ENCODE data around the gene ECM1.

ECM1 gene

DNA sequence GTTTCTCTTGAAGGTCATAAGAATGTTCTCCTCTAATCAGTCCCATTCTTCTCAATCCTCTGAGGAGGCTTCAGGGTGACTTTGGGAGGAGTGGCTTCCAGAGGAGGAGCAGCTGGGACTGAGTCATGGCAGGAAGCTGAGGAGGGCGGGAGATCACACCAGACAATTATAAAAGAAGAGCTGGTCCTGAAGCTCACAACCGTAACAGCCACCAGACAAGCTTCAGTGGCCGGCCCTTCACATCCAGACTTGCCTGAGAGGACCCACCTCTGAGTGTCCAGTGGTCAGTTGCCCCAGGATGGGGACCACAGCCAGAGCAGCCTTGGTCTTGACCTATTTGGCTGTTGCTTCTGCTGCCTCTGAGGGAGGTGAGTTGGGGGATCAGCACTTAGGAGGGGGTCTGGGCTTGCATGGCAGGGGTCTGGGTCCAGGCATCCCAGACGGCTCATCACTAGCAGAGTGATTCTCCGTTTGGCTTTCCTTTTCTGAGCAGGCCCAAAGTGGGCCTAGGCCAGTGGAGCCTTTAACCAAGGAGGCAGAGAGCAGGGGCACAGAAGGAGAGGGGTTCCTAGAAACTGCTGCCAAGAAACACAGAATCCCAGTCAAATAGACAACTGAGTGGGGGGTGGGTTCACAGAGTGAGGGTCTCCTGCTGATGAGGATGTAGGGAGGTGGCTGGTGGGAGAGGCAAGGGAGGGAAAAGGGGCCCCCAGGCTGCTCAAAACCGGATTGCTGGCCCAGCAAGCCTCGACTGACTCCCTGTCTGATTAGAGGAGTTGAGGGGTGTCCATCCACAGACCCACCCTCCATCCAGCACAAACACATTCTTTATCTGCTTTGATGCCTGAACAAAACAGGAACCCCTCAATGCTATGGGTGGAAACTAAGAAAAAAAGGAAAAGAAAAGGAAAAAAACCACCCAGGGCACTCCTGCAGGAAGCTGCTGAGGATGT, at the start of gene ECM1:
Gene ECM1, plus strand, starts transcription at position 198 of the 953 bp plus-strand sequence. Its CDS starts 101 bp downstream, at position 299.
- DNase-seq (ENCODE audit: low spot score), result peak; percentile 72

DNA sequence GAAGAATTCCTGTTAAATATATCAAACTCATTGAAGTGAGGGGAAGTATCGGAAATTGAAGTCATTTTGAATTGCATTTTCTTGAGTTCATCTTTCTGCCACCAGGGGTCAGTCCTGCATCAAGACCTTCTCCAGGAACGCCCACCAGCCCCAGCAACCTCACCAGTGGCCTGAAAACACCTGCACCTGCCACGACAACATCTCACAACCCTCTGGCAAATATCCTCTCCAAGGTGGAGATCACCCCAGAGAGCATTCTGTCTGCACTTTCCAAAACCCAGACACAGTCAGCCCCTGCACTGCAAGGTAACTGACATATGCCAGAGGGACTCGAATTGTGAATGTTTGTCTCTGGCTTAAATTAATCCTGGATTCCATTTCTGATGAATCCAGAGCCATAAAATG, 43.5 kb upstream of the ECM1 start:
- peak; percentile 50 for DNase-seq (ENCODE audit: low spot score)

DNA sequence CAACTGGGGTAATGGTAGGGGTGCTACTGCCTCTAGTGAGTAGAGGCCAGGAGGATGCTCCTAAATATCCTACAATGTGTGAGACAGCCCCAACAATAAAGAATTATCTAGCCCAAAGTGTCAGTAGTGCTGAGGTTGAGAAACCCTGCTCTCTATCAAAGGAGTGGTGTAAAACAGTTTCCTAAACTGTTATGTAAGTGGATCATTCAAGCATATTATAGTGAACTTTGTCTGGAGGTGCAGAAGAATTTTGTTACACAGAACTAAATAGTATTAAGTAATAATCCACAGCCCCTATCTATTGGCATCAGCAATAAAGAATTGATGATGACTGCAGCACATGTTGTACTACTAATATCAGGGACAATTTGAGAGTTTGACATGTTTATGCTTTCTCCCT, 40.9 kb upstream of the ECM1 start:
- no peak for DNase-seq (ENCODE audit: low spot score)

DNA sequence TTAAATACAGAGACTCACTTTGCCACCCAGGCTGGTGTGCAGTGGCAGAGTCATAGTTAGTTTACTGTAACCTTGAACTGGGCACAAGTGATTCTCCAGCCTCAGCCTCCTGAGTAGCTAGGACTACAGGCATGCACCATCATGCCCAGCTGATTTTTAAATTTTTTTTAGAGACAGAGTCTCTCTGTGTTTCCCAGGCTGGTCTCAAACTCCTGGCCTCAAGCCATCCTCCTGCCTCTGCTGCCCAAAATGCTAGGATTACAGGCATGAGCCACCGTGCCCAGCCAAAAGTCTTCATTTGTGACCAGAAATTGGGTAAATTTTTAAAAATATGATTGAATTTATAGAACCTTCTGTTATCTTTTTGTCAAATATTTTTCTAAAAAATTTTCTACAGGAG, 38.6 kb upstream of the ECM1 start:
- no peak for DNase-seq (ENCODE audit: low spot score)

DNA sequence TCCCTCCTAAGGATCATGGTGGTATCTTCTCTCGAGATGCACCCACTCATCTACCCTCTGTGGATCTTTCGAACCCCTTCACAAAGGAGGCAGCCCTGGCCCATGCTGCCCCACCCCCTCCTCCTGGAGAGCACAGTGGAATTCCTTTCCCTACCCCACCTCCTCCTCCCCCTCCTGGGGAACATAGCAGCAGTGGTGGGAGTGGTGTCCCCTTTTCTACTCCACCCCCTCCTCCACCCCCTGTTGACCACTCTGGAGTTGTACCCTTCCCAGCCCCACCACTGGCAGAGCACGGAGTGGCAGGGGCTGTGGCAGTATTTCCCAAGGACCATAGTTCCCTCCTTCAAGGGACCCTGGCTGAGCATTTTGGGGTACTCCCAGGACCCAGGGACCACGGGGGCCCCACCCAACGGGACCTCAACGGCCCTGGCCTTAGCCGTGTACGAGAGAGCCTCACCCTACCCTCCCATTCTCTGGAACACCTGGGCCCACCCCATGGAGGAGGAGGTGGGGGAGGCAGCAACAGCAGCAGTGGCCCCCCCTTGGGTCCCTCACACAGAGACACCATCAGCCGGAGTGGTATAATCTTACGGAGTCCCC, 35.2 kb upstream of the ECM1 start:
- no peak for DNase-seq (ENCODE audit: low spot score)

DNA sequence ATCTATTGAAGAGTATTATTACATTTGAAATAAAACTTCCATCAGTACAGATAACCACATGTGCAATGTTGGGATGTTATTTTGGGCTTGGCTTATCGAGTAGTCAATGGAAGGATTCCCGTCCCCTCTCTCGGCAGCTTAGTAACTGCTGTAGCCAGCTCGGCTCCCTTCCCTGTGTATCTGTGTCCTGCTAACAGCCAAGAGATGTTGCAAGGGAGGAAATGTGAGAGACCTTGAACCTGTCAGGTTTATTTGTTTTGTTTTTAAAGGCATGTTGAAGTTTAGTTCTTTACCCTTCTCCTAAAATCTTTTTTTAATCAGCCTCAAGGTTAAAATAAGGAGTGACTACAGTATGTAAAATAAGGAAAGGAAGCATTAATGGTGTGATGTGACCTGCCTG, 34.2 kb upstream of the ECM1 start:
- DNase-seq (ENCODE audit: low spot score), result no peak

DNA sequence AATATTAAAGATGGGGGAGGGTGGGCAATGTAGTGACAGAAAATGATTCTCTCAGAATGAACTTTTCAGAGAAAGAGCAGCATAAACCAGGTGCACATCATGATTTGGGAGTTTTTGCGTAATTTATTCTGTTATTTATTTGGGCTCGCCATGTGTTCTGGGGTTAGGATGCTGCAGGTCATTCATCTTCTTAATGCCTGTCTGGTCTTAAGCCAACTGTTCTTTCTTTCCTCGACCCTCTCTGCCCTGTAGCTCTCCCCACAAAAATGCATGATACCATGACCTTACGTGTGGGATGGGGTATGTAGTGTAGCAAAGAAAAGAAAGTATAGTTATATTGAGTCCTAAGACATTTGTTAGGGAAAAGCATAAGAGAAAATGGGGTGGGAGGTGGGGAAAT, 33.0 kb upstream of the ECM1 start:
- DNase-seq (ENCODE audit: low spot score), result no peak

DNA sequence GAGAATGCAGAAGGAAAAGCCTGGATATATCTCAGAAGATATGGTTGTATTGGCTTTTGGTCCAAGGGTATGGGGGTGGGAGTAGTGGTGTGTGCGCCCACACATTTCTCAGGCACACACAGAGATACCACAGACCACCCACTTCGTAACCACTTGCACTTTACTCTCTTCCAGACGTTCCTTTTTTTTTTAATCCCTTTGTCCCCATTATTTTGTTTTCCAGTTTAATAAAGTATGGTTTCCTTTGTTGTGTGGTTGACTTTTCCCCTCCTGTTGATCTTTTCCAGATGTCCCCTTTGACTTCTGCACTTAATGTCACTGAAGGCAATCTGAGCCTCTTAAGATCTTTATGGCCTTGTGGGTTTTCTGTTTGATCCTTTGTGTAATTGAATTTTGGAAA, 31.2 kb upstream of the ECM1 start:
- DNase-seq (ENCODE audit: low spot score), result no peak

DNA sequence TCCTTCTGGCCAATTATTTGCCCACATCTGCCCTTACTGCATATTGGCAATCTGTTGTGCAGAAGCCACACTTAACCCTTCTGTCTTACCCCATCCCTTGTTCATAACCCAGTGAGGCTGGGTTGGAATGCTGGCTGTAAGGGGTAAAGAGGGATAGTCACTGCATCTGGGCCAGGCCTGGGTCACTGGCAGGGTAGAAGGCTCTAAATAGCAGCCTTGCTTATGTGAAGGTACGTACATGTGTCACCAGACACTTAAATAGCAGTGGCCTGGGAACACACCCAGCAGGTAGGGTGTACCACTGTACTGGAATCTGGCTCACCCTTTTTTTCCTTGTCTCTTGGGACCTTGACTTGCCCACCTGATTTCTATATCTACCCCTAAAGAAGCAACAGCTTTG, 30.6 kb upstream of the ECM1 start:
- DNase-seq (ENCODE audit: low spot score), result no peak

DNA sequence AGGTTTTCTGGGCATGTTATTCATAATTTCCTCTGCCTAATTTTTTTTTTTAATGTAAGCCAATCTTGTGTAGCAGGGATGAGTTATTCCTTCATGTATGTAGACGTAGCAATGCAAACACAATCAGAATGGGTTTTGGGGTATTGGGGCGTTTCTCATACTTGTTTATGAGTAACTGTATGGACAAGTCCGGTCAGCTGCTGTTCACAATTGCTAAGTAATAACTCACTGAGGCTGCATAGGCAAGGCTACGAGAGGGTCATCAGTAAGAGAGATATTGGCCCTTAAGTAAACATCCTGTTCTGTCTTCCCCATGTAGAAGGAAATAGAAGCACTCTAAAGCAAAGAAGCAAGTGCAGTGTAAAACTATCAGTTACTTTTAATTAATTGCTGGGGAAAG, 30.2 kb upstream of the ECM1 start:
- DNase-seq (ENCODE audit: low spot score), result no peak

DNA sequence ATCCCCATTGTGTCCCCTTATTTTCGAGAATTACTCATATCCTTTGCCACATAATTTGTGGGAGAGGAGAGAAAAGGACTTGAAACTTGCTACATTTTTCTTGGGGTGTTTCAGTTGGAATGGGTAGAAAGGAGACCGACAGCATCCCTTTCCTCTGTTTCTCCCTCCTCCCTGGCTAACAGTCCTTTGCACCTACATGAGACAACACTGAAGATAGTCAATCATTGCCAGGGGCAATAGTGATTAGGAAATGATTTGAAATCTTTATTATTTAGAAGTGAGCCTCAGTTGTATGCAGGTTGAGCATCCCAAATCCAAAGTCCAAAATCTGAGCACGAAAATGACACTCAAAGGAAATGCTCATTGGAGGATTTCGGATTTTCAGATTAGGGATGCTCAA, 28.5 kb upstream of the ECM1 start:
- DNase-seq (ENCODE audit: low spot score), result no peak

DNA sequence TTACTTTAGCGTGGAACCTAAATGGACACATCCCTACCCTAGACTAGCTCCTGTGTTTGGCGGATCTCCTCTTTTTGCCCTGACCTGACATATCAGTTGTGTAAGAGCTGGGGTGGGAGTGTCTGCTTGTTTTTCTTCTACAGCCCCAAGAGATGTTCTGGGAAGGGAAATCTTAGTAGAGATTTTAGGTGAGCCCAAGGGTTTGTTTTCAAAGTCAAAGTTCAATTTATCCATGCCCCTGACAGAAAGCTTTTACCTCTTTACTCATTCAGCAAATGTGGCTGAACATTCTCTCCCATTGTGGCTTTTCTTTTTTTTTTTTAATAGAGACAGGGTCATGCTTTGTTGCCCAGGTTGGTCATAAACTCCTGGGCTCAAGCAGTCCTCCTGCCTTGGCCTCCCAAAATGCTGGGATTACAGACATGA, 28.0 kb upstream of the ECM1 start:
- no peak for DNase-seq (ENCODE audit: low spot score)

DNA sequence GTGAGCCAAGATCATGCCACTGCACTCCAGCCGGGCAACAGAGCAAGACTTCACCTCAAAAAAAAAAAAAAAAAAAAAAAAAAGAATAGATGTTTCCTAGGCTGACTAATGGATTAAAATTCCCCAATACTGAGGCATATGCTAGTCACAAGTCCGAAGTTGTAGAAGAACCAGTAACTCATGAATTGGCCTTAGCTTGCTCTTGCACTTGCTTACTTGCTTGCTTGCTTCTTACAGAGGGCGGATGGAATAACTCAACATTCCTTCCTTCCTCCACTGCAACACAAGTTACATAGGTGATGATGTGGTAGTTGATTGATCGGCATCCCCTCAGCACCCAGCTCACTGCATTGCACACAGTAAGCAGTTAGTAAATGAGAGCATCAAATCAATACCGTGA, 23.5 kb upstream of the ECM1 start:
- DNase-seq (ENCODE audit: low spot score), result no peak

DNA sequence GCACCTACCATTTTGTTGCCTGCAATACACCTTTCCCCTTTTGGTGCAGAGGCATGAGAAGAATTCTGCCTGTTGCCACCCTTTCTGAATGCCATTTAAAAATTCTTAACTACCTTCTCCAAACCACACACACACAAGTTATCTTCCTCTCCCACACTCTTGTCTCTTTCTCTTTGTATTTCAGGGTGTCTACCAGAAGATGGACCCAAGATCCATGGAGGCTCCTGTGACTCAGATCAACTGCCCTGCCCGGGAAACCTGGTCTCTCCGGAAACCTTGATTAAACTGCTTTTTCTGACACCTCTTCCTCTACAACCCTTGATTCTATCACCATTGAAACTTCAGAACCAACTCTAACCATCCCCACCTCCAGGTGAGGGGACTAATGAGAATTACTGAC, 23.0 kb upstream of the ECM1 start:
- no peak for DNase-seq (ENCODE audit: low spot score)

DNA sequence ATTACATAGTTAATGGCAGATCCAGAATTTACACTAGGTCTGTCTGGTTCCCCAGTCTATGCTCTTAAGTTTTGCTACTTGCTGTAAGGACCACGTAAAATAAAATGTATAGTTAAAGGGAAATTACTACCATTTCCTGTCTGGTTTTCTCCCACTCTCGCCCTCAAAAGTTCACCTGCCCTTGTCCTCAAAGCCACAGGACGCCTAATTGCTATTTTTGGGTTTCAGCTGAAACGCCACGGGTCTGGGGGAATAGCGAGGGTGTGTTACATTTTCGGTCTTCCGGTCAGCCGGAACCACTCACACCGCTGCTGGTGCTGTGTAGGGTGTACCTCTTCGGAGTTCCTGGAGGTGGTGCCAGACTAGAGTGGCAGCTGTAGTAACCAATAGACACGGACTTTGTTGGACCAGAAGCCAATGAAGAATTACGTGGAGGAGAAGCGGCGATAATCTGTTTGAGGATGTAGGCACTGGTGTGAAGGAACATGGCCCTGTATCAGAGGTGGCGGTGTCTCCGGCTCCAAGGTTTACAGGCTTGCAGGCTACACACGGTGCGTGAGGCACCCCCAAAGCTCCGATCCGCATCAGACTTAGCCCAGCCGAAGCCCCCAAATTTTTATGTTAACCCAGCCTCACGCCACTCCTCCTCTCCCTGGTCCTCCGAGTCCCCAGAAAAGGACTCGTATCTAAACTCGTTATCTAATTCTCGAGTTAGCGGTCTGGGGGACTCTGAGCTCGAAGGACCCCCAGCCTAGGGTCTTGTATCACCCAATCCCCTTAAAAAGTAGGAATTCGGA, 20.7 kb upstream of the ECM1 start, which contains the start of gene TARS2:
Gene TARS2, plus strand, starts transcription at position 454 of the 797 bp plus-strand sequence. Its CDS starts 32 bp downstream, at position 486.
- DNase-seq (ENCODE audit: low spot score), result peak; percentile 97

DNA sequence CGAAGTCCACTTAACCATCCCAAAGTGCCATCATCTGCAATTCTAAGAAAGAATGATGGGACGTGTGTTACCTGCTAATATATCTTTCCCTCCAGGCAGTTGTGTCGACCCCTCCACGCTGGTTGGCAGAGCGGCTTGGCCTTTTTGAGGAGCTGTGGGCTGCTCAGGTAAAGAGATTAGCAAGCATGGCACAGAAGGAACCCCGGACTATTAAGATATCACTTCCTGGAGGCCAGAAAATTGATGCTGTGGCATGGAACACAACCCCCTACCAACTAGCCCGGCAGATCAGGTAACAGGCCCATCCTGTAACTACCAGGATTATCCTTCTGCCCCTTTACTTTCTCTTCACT, 20.2 kb upstream of the ECM1 start:
- DNase-seq (ENCODE audit: low spot score), result no peak

DNA sequence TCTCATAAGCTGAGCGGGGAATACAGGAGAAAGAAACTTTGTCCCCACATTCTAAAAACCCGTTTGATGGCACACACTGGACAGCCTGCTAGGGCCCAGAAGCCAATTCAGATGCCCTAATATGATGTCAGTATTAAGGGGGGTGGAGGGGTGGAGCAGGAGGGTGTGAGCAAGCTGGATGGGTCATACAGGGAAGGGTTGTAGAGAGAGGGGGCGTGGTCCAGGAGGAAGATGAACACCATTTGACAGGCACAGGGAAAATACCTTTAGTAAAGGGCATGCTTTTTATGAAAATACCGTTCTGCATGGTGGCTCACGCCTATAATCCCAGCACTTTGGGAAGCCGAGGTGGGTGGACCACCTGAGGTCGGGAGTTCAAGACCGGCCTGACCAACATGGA, 14.7 kb upstream of the ECM1 start:
- no peak for DNase-seq (ENCODE audit: low spot score)

DNA sequence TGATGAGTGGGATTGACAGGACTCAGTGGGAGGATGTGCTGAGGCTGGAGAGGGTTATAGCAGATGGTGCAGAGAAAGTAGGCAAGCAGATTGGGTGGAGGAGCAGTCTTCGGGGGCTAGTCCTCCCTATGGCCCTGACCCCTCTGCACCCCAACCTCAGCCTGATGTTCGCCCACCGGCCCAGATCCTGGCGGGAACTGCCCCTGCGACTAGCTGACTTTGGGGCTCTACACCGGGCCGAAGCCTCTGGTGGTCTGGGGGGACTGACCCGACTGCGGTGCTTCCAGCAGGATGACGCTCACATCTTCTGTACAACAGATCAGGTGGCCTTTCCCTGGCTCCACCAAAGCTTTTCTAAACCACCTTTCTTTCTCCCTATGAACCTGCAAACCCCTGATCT, 9.6 kb upstream of the ECM1 start:
- no peak for DNase-seq (ENCODE audit: low spot score)

DNA sequence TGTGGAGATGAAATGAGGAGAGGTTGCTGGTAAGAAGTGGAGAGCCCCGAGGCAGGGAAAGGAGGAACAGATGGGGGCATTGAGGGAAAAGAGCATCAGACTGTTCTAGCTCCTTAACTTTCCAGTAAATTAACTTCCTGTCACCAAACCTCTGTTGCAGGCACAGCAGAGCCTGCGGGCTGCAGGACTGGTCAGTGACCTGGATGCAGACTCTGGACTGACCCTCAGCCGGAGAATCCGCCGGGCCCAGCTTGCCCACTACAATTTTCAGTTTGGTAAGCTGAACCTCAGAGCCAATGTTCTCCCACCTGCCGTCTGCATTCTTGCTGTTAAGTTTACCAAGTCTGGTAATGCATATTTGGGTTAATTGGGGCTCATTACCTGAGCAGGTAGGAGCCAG, 2.5 kb upstream of the ECM1 start:
- DNase-seq (ENCODE audit: low spot score), result no peak

DNA sequence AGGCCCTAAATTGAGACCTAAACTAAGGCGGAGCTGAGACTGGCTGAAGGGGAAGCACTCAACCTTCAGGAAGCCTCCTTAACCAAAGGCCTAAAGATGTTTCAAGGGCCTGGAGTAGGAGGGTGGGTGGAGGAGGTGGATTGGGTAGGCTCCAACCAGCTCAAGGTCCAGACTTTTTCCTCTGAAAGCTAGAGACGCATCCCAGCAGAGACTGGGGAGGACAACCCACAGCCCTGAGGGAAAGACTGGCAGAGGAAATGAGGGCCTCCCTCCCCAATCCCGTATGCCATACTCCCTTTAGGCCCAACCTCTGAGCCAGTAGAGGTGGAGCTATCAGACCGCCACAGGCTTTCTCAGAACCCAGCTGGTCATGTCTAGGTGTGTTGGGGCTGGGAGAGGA, 1.1 kb downstream of the ECM1 start:
- no peak for DNase-seq (ENCODE audit: low spot score)

DNA sequence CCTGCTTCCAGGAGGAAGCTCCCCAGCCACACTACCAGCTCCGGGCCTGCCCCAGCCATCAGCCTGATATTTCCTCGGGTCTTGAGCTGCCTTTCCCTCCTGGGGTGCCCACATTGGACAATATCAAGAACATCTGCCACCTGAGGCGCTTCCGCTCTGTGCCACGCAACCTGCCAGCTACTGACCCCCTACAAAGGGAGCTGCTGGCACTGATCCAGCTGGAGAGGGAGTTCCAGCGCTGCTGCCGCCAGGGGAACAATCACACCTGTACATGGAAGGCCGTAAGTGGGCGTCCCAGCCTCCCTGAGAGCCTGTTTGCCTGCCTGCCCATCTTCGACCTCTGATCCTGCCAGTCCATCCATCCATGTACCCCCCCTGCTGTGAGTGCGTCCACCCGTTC, 3.6 kb downstream of the ECM1 start:
- no peak for DNase-seq (ENCODE audit: low spot score)

DNA sequence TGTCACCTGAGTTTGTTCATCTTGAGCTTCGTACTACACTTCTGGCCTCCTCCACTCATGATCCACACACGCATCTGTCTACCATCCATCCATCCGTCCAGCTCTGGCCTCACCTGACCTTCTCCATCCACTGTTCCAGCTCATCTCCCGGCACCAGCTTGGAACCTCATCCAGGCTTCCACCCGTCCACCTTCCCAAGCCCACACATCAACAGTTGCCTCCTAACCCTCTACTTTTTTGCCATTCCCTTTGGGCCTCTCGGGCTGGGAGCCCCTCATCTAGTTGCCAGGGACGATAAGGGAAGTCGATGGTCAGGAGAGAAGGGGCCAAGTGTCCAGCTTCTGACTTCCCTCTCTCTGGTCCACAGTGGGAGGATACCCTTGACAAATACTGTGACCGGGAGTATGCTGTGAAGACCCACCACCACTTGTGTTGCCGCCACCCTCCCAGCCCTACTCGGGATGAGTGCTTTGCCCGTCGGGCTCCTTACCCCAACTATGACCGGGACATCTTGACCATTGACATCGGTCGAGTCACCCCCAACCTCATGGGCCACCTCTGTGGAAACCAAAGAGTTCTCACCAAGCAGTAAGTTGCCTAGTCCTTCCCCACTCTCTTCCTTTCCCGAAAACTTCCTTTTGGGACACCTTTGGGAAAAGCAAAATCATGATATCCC, 4.2 kb downstream of the ECM1 start:
- no peak for DNase-seq (ENCODE audit: low spot score)
